CD1c-positive myeloid dendritic cell (primary cell): ENCODE measurements around the gene KIF26B.
"Not testable (repeated sequence)": the region's sequence is repeated elsewhere in the genome, so short reads cannot be mapped to it uniquely, and the experiment has no call there.

Experiments used
- DNase-seq: peaks from one replicate; pipeline ENCODE4 v3.0.0-alpha.2; 2016; ENCODE audit errors: extremely low spot score

KIF26B gene

DNA sequence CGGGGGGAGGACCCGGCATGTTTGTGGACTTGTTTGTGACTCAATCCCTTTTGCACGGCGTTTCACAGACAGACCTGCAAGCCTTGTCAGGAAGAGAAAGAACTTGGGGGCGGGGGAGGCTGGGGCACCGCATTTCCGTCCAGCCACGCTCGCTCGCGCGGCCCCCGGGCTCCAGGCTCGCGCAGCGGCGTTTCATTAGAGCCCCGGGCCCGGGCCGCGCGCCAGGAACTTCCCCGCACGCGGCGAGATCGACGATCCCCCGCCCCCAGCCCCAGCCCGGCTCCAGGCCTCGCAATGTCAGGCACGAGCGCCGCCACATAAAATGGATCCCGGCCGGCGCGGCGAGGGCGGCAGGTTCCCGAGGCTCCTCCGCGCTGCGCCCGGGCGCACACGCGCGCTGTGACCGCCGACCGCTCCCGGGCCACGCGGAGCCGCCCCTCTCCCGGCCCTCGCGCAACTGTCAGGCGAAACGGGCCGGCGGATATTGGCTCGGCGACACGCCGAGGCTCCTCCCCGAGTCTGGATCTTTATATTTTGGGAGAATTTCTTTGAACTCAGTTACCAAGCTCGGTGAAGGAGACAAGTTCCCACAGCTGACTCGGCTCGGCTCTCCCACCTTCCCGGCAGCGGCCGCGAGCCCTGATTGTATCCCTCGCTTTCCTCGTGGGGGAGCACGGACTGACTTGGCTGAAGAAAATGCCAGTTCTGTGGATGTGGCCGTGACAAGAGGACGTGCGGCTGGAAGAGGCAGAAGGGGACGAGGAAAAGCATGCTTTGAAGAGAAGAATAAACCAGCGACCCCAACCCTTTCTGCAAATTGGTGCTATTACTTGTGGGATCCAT lies at the start of gene KIF26B:
Gene KIF26B, plus strand, starts transcription at position 557 of the 843 bp plus-strand sequence. CDS start 440 bp downstream, outside the sequence.
- DNase-seq = peak; percentile 59

DNA sequence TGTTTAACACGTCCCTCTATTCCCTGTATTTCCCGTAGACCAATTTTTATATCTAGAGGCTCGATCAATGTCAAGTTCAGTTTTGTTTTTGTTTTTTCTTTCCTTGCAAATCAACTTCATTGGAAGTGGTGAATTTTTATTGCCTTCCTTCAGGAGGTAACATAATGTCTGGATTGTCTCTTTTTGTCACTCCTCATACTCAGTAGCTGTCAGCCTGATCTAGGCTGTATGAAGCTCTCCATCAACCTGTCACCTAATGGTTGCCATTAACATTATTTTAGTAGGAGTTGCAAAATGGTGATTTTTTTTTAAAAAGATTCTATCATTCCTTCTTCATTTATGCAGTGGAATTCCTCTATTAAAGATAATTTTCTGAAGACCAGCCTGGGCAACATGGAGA lies 49.7 kb upstream of the KIF26B start:
- no peak for DNase-seq

DNA sequence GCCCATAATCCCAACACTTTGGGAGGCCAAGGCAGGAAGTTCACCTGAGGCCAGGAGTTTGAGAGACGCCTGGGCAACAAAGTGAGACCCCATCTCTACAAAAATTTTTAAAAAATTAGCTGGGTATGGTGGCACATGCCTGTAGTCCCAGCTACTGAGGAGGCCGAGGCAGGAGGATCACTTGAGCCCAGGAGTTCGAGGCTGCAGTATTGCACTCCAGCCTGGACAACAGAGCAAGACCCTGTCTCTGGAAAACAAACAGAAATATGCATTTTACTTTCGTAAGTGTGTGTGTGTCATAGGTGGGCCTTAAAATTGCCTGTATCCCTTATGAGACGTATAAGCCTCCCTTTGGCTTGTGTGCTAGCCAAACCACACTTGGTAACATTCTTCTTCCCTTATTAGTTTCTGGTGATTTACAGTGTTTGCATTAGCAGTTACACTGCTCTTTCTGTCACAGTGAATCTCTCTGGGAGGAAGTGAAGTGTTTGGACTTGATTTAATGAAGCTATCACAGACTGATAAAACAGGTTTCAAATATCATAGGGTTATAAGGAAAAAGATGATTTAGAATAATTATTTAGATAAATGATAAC lies 48.9 kb upstream of the KIF26B start:
- DNase-seq = no peak

DNA sequence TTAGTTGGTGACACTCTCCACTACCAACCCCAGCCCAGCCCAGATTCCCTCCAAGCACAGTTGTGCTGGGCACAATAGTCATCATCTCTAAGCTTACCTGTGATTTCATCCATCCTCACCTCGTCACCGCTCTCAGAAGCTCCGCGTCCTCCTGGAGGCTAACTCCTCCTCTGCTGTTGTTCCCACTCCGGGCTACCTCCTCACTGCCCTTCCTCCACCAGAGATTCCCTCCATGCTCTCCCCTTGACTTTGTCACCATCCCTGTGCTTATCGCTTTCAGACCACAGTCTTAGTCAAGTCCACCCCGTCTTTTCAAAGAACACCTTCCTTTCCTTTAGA lies 47.0 kb upstream of the KIF26B start:
- DNase-seq = no peak

DNA sequence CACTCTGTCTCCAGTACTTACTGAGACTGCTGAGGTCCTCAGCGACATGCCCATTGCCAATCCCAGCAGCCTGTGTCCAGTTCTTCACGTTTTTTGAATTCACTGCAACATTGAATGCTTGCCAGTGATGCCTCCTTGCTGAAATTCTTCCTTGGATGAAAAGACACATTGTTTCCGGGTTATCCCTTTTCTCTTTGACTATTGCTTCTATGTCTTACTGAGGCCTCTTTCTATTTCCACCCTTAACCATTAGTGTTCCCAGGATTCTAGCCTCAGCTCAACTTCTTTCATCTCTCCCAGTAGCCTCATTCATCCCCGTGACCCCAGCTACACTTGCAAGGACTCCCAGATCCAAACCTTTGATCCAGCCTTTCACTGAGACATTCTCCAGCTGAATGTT lies 46.5 kb upstream of the KIF26B start:
- no peak for DNase-seq

GRCh38 chr1:245108909-245109308 lies 45.9 kb upstream of the KIF26B start:
- no peak for DNase-seq

GRCh38 chr1:245110406-245110805 lies 44.4 kb upstream of the KIF26B start:
- no peak for DNase-seq

DNA sequence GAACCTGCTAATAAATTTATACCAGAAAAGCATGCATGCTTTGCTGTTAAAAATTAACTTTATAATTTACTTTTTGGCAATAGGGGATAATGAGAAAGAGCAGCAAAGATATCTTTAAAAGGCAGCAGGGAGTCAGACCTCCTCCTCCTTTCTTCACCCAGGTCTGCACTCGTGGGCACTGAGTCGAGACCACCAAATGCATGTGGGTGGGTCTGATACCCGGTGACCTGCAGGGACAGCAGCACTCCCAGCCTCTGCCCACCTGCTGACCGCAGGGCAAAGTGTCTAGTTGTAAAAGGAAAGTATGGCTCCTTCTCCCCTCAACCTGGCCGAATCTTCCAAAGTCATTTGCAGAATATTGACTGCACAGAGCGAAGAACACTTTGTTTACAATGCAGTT lies 43.7 kb upstream of the KIF26B start:
- DNase-seq = no peak

DNA sequence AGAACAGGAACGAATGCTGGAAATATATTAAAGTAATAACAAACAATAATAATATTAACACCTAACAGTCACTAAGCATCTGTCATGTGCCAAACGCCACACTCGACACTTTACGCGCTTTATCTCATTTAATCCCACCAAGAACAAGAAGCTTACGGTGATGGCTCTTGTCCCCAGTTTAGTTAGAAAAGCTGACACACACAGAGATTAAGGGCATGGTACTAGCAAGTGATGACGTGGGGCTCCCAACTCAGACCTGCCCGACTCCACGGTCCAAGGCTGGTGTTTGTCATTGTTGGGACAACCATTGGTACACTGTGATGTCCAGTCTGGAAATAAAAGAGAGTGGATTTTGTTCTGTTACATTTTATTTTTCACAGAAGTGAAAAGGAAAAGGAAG lies 41.1 kb upstream of the KIF26B start:
- no peak for DNase-seq

GRCh38 chr1:245116131-245116530 lies 38.7 kb upstream of the KIF26B start:
- no peak for DNase-seq

DNA sequence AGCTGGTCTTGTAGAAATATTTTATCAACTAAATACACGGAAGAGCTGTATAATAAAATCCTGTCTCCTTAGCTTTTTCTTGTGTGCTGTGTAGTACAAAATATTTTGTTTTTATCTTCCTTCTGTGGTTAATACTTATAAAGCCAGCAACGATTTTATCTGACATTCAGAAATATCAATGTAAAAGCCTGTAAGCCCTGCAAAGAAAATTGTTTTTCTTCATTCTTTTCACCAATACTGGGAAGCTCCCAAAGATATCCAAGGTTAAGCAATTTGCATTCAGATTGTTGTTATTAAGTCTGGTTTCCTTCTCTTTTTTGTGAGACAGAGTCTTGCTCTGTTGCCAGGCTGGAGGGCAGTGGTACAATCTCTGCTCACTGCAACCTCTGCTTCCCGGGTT lies 38.0 kb upstream of the KIF26B start:
- DNase-seq = no peak

DNA sequence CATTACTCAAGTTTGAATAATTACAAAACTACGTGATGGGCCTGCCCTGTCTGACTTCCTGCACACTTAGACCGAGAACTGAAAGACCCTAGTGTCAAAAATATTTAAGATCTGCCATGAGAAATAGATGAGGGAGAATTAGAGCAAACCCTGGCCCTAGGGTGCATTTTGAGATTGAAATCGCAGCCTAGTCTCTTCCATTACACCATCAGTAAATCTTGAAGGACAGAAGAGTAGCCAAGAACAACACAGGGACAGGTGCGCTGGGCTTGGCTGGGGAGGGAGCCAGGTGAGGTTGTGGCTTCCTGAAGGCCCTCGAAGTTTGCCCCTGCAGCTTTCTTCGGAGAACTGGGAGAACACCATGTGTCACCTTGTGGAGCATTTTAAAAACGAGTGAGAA lies 36.7 kb upstream of the KIF26B start:
- no peak for DNase-seq

DNA sequence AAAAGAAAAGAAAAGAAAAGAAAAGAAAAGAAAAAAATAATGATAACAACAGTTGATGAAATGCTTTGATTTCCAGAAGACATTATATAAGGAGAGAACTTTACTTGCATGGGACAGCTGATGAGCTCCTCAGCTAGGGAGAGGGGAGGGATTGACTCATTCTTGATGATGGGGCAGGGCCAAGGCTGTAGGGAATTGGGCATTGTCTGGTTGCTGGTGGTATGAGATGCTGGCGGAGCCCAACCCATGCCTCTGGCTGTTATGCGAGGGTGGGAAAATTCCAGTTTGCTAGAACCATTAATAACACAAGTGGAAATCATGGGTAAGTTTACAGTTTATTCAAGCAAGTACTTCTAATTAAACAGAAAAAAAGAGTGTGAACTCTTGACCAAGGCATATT lies 36.0 kb upstream of the KIF26B start:
- no peak for DNase-seq

GRCh38 chr1:245121523-245121922 lies 33.3 kb upstream of the KIF26B start:
- no peak for DNase-seq

- DNase-seq = no peak
Observed at GRCh38 chr1:245124241-245124640, 30.5 kb upstream of the KIF26B start.

DNA sequence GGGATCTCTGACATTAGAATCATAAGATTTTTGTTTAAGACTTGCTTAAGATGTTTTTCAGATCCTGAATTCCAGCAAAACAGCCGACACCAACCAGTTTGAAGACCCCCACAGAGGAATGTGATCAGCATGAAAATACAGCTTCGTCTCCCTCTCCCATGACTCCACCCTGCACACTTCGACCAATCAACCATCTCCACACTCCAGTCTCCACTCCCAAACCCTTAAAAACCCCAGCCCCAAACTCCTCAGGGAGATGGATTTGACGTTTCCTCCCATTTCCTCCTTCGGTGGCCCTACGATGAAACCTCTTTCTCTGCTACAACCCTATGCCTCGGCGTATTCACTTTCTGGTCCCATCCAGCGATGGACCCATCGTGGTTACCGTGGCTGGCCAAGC lies 30.1 kb upstream of the KIF26B start:
- no peak for DNase-seq

DNA sequence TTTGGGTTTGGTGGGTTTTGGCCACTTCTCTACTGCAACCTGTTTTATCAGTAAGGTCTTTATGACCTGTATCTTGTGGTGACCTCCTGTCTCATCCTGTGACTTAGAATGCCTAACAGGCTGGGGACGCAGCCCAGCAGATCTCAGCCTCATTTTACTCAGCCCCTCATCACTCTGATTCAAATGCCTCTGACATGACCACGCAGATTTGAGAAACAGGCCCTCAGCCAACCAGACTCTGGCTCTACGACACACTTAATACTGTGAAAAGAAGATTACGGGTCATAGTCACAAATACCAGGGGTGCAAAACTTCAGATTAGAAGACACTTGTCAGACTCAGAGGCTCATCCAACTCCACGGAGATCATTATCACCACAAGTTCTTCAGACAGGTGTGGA lies 28.3 kb upstream of the KIF26B start:
- DNase-seq = no peak

DNA sequence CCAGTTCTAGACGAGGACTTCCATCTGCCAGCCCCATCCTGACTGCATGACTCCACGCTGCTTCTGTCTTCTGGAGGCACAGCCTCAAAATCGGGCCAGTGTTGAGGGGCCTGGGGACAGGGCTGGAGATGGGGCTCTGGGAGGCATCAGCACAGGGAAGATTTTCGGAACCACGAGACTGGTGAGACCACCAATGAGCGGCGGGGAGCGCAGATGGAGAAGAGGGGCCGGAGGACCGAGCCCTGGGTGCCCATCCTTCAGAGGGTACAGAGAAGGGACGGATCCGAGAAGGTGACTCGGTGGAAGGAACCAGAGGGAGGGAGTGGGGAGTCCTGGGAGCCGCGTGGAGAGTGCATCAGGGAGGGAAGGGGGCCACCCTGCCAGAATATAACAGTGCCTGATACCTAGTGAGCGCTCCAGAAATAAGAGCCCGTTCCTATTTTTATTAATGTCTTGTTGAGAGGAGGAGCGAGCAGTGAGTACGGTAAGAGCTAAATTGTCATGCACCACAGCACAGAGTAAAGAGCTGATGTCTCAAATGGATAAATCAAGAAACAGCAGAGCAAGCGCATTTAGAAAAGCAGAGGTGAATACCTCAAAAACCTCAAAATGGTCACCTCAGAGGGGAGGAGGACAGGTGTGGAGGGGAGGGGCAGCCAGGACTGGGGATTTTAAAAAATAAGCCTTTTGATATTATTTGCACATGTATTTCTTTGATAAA lies 26.2 kb upstream of the KIF26B start:
- DNase-seq = no peak

DNA sequence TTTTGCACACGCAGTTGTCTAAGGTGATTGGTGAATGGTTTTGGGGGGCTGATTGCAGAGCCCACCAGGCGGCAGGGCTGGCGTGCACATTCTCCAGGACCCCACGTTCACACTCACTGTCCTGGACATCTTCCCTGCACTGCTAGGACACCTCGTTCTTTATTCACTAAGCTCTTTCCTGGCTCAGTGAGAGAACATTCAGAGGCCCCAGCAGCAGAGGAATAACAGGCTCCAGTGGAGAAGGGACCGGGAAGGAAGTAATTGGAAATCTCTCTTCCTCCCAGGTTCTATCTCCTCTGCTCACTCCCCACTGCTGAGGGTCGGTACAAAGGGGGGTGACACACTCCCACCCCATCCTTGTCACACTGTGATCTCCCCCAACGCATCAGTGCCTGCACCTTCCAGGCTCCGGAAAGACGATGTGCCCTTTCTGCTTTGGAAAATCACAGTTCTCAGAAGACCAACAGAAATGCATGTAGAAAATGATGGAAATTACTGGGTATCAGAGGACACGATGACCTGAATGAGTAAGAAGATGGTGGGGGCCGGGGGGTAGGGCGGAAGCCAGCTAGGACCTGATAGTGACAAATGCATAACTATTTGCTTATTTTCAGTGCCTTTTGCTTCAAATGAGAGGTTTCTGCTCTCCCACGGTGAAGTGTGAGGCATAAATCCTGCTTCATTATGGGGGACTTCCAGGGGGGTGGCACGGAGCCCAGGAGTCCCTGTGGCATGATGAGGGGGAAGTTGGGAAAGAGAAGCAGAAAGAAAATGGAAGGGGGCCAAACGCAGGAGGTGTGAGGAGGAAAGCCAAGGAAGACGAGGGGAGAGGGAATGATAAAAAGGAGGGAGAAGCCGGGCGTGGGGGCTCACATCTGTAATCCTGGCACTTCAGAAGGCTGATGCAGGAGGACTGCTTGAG lies 25.2 kb upstream of the KIF26B start:
- no peak for DNase-seq

DNA sequence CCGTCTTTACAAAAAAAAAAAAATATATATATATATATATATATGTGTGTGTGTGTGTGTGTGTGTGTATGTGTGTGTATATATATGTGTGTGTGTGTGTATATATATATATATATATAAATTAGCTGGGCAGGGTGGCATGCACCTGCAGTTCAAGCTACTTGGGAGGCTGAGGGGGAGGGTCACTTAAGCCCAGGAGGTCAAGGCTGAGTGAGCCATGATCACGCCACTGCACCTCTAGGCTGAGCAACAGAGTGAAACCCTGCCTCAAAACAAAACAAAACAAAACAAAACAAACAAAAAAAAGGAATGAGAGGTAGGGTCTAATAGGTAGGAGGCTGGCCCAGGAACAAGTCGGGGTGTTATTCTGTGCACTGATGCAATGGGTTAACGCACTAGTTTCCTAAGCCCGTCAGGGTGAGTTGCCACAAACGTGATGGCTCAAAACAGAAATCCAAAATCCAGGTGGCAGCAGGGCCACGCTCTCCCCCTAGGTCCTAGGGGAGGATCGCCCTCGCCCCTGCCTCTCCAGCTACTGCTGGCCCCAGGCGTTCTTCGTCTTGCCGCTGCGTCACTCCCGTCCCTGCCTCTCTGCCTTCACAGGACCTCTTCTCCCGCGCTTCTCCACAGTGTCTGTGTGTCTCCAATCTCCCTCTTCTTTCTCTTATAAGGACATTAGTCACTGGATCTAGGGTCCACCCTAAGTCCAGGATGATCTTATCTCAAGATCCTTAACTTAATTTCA lies 24.3 kb upstream of the KIF26B start:
- DNase-seq = not testable (repeated sequence)

- no peak for DNase-seq
Observed at GRCh38 chr1:245131026-245131393, 23.8 kb upstream of the KIF26B start.
